Lower leg skin (tissue), 4 donors: ENCODE data around the gene OPA3. TPM values are rescaled to one million over a fixed set of nuclear protein-coding genes. Genes with fewer than 3 reads are reported as not detected.
A peak's percentile ranks its signal among the peaks of the same experiment; 100 is the strongest.

Source experiments
- DNase-seq, 2 donors: peaks; one replicate each; pipeline ENCODE4 v3.0.0-alpha.2; 2019; ENCODE audit warnings: low spot score in 2 of 2
- H3K4me3 ChIP-seq: fragments of 200-600 bp; sonication (generic); 2 replicates; pipeline ENCODE4 v1.5.1; 2017; ENCODE audit warnings: mild to moderate bottlenecking, low read depth; ENCODE audit not compliant: poor library complexity, severe bottlenecking
- POLR2A ChIP-seq, 2 donors: fragments of 450-650 bp; IDR thresholded peaks; one replicate each; pipeline ENCODE4 v1.6.1; 2016 to 2017; ENCODE audit warnings: antibody characterized with exemption in 2 of 2, mild to moderate bottlenecking in 1 of 2, moderate library complexity in 1 of 2
- WGBS, 2 donors: methylation state at CpG; one replicate each; pipeline ENCODE4 v1.1.5; 2018; 5-methylcytosine and 5-hydroxymethylcytosine counted together
- intact Hi-C: fragments of 100-400 bp; cut with DNase I; formaldehyde crosslinking; loops from one replicate; pipeline ENCODE4 v1.15.0; 2023; ENCODE audit warnings: low total_unique reads
- total RNA-seq, 4 donors: library from RNA; depleted of rRNA; stranded (reverse); fragments of >200 nt; gene quantifications; one replicate each; pipeline ENCODE4 v1.1.0, GENCODE V29; 2016
- TF ChIP-seq, protein P1 (sequence below), 3 donors: fragments of 450-650 bp; IDR thresholded peaks; one replicate each; pipeline ENCODE4 v1.5.1; 2016; ENCODE audit warnings: antibody characterized with exemption in 3 of 3, mild to moderate bottlenecking in 3 of 3, moderate library complexity in 2 of 3

OPA3 gene
- total RNA-seq, 4 donors from 2014 or later: 4.4 to 15.7 (median 12.7) TPM

DNA sequence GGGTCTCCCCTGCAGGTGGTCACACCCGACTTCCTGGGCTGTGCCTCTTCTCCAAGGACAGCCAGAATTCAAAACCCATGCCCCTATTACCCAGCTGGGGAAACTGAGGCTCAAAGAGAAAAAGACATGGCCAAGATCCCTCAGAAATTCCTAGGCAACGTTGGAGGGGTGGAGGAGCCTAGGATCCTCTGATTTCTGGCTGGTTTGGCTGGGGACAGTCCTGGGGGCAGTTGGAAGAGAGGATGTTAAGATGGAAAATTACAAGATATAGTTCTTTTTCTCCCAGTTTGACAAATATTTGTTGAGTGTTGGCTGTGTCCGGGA lies 74.9 kb downstream of the OPA3 start:
- 15 to 16% methylated on average over 3 of the region's 3 CpGs for WGBS, 2 donors
- no peak overlapping the region for H3K4me3 ChIP-seq
- TF ChIP-seq, protein P1, sequence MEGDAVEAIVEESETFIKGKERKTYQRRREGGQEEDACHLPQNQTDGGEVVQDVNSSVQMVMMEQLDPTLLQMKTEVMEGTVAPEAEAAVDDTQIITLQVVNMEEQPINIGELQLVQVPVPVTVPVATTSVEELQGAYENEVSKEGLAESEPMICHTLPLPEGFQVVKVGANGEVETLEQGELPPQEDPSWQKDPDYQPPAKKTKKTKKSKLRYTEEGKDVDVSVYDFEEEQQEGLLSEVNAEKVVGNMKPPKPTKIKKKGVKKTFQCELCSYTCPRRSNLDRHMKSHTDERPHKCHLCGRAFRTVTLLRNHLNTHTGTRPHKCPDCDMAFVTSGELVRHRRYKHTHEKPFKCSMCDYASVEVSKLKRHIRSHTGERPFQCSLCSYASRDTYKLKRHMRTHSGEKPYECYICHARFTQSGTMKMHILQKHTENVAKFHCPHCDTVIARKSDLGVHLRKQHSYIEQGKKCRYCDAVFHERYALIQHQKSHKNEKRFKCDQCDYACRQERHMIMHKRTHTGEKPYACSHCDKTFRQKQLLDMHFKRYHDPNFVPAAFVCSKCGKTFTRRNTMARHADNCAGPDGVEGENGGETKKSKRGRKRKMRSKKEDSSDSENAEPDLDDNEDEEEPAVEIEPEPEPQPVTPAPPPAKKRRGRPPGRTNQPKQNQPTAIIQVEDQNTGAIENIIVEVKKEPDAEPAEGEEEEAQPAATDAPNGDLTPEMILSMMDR (IDR thresholded peaks at IDR 0.05): no peak
- TF ChIP-seq POLR2A (IDR thresholded peaks at IDR 0.05): no peak
- DNase-seq: no peak
- intact Hi-C loops: no loop called here

DNA sequence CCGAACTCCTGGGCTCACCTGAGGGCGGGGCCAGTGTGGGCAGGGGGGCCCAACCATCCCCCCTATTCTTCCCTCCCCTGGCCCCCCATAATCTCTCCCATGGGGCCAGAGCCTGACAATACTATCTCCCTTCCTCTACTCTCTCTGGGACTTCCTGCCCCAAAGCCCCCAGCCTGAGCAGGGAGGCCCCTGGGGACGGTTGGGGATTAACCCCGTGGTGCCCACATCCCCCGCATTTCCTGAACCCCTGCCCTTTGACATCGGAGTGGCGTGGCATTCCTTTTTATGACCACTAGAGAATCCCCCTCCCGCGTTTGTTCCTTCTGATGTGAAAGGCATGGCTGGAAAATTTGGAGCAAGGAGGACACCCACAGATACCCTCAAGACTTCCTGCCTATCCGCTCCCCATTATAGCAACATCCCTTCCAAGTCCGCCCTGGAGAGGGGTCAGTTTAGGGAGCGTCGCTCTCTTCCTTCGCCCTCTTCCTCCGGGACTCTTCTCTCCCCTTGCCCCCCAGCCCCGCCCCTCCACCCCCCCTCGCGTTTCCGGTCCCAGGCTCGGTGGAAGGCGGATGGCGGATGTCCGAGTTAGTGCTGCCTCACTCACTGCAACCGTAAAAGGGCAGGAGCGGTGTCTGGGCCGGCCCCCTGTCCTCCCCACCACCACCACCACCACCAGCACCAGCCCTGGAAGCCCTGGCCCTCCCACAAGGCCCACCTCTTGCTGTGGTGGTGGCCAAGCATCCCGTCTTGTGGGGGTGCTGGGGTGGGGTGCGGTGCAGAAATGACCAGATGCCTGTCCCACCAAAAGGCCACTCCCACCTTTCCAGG lies 75.5 kb downstream of the OPA3 start:
- H3K4me3 ChIP-seq: peak overlapping the region; percentile 90
- WGBS, 2 donors: 2 to 5% methylated on average over 25 to 28 of the region's 28 CpGs
- intact Hi-C loops: no loop called here
- no peak for TF ChIP-seq POLR2A (IDR thresholded peaks at IDR 0.05)
- TF ChIP-seq, protein P1 (IDR thresholded peaks at IDR 0.05): no peak
- DNase-seq: peak; percentile 60 to 95

DNA sequence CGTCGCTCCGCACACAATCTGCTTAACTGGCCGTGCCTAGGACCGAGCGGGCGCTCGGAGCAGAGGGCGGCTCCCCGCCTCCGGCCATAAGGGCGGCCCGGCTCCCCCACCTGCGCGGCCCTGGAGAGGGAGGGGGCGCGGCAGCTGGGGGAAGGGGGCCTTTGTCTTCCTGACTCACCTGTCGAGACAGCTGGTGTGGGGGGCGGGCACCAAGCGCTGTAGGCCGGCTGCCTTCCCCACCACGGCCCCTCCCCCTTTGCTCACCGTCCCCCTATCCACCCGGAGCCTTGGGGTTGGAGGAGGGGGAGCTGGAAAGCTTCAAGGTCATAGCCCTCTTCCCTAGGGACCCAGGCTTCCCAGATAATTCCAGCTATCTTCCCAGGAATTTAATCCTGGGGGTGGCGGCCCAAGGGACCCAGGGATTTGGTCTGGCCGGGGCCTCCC lies 76.2 kb downstream of the OPA3 start:
- intact Hi-C loops: no loop called here
- DNase-seq: peak in 1 of 2 donors; percentile 89
- WGBS, 2 donors: 2 to 3% methylated on average over 9 to 15 of the region's 26 CpGs
- H3K4me3 ChIP-seq: peak overlapping the region; percentile 90
- TF ChIP-seq, protein P1 (IDR thresholded peaks at IDR 0.05): no peak
- TF ChIP-seq POLR2A (IDR thresholded peaks at IDR 0.05): no peak

DNA sequence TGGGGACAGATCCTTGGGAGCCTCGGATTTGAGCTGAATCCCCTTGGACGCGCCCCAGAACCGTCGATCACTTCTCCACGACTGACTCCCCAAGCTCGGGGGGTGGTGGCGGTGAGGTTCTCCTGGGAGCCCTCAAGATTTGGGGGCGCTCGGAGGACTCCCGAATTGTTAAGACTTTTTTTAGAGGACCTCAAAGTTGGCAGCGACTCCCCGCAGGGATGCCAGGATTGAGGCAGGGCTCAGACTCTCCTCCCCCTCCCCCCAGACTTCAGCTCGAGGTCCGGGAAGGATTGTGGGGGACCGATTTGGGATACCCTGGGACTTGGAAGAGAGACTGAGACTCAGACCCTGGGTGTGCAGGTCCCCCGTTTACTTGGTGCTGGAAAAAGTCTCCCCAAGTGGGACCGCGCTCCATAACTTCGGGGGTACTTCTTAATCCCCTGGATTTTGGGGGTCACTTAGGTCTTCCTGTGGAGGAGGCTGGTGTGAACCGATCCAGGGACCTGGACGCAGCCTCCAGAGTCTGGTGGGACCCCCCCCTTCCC lies 76.7 kb downstream of the OPA3 start:
- TF ChIP-seq, protein P1 (IDR thresholded peaks at IDR 0.05): no peak
- TF ChIP-seq POLR2A (IDR thresholded peaks at IDR 0.05): no peak
- H3K4me3 ChIP-seq: peak overlapping the region; percentile 90
- intact Hi-C loops: no loop called here
- peak in 1 of 2 donors; percentile 91 for DNase-seq
- 0 to 2% methylated on average over 19 to 21 of the region's 22 CpGs for WGBS, 2 donors

DNA sequence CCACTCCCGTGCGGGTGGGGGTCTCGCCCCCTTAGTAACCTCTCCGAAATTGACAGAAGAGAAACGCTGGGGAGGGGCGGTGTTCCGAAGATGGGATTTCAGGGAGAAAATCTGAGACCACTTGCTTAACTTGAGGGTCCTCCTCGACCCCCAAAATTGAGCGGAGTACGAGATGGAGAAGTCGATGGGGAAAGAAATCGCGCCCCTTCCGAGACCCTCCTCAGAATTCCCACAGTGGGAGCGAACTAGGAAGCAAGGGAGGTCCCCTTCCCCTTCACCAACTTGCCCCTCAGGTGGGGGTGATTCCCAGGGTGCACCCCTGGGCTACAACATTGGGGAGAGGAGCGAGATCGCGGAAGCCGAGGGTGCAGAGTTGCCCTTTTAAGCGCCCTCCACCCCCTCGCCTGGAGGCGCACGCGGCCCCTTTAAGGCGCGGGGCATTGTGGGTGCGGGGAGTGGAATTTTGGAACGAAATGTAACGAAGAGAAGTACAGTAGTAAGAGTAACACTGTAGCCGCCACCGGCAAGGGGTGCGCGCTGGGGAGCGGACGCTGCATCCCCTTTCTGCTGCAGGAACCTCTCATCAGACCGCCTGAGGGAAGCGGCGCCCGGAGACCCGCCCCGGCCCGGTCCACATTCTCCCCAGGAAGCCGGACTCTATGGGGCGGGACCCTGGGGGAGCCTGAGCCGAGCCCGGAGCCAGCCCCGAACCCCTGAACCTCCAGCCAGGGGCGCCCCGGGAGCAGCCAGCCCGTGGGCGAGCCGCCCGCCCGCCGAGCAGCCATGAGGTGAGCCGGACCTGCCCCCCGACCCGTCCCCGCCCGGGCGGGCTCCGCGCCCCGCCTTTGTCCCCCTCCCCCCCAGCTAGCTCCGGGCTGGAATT lies 77.4 kb downstream of the OPA3 start, which contains the start of gene VASP:
VASP (plus strand) TSS at position 491 of the 883 bp plus-strand sequence; CDS start at position 784, 293 bp downstream.
- intact Hi-C loops: no loop called here
- TF ChIP-seq, protein P1 (IDR thresholded peaks at IDR 0.05): no peak
- peak in 1 of 2 donors; percentile 65 for TF ChIP-seq POLR2A (IDR thresholded peaks at IDR 0.05)
- peak within 1 kb of the TSS; percentile 90 for H3K4me3 ChIP-seq
- WGBS, 2 donors: 1% methylated on average over 55 to 64 of the region's 65 CpGs
- DNase-seq: peak; percentile 91 to 97
